IMR-90 (cell line): Measurements from ENCODE around the gene FGFRL1. TPM values are rescaled to one million over a fixed set of nuclear protein-coding genes. Genes with fewer than 3 reads are reported as not detected.

Source experiments
- ATAC-seq: fragments of 200-7000 bp; cut with Tn5 transposase; 2 replicates; pipeline ENCODE4 v1.9.1; 2020; ENCODE audit warnings: low read depth, mild to moderate bottlenecking, moderate library complexity
- BruUV-seq: library from RNA; stranded (reverse); fragments of 400-500 nt; replicated peaks from 2 replicates; lab custom pipeline; 2021; lab: Mats Ljungman, UMichigan
- CTCF ChIA-PET: fragments of 300-600 bp; formaldehyde crosslinking; extraction: SDS; loops from one replicate; lab custom pipeline; 2021; ENCODE audit warnings: antibody characterized with exemption; lab: Yijun Ruan, JAX
- POLR2A ChIA-PET: fragments of 300-600 bp; sonication (Branson Sonifier 250); formaldehyde crosslinking; loops from one replicate; lab custom pipeline; 2022; ENCODE audit warnings: antibody characterized with exemption; ENCODE audit not compliant: unreplicated experiment; lab: Charles Lee
- DNase-seq: peaks from one replicate; pipeline ENCODE4 v3.0.0; 2013
- H2AFZ ChIP-seq: replicated peaks from 2 replicates; pipeline ENCODE3; 2013; ENCODE audit warnings: low read length, mild to moderate bottlenecking; ENCODE audit not compliant: poor library complexity
- H2AK5ac ChIP-seq: 2 replicates; pipeline ENCODE4 v1.6.1; 2013; ENCODE audit warnings: low read depth, low read length, inconsistent platforms
- H2AK9ac ChIP-seq: replicated peaks from 2 replicates; pipeline ENCODE3; 2013; ENCODE audit warnings: mild to moderate bottlenecking, low read depth, low read length, moderate library complexity; ENCODE audit not compliant: poor library complexity
- H2BK120ac ChIP-seq: 2 replicates; pipeline ENCODE4 v1.6.1; 2013; ENCODE audit warnings: low read depth, low read length, inconsistent platforms
- H2BK15ac ChIP-seq: 3 replicates; pipeline ENCODE4 v1.6.1; 2013; ENCODE audit warnings: low read depth, low read length, inconsistent platforms
- H2BK20ac ChIP-seq: 2 replicates; pipeline ENCODE4 v1.6.1; 2013; ENCODE audit warnings: low read depth, mild to moderate bottlenecking, inconsistent platforms, low read length, moderate library complexity
- H2BK5ac ChIP-seq: 2 replicates; pipeline ENCODE4 v1.6.1; 2013; ENCODE audit warnings: mild to moderate bottlenecking, low read depth, low read length, inconsistent platforms; ENCODE audit not compliant: poor library complexity, severe bottlenecking
- H3K14ac ChIP-seq: replicated peaks from 2 replicates; pipeline ENCODE4 v1.6.1; 2013; ENCODE audit warnings: low read depth, low read length, inconsistent platforms
- H3K18ac ChIP-seq: 2 replicates; pipeline ENCODE4 v1.6.1; 2013; ENCODE audit warnings: low read depth, low read length, control low read depth
- H3K23ac ChIP-seq: 2 replicates; pipeline ENCODE4 v1.6.1; 2013; ENCODE audit warnings: low read depth, low read length, inconsistent platforms
- H3K27ac ChIP-seq: 2 replicates; pipeline ENCODE4 v1.5.1; 2013; ENCODE audit warnings: mild to moderate bottlenecking, control low read depth, low read length; ENCODE audit not compliant: insufficient read depth
- H3K27me3 ChIP-seq: 2 replicates; pipeline ENCODE4 v1.6.1; 2013; ENCODE audit warnings: low read length; ENCODE audit not compliant: control insufficient read depth, insufficient read depth
- H3K36me3 ChIP-seq: 2 replicates; pipeline ENCODE4 v1.6.1; 2013; ENCODE audit warnings: low read length, mixed read lengths; ENCODE audit not compliant: control insufficient read depth, insufficient read depth
- H3K4ac ChIP-seq: 2 replicates; pipeline ENCODE4 v1.6.1; 2013; ENCODE audit warnings: low read depth, low read length, inconsistent platforms
- H3K4me1 ChIP-seq: 2 replicates; pipeline ENCODE4 v1.6.1; 2013; ENCODE audit warnings: low read length, mixed read lengths; ENCODE audit not compliant: control insufficient read depth, insufficient read depth
- H3K4me2 ChIP-seq: 2 replicates; pipeline ENCODE4 v1.6.1; 2013; ENCODE audit warnings: low read depth, mild to moderate bottlenecking, control low read depth, low read length, moderate library complexity
- H3K4me3 ChIP-seq: 2 replicates; pipeline ENCODE4 v1.5.1; 2013; ENCODE audit warnings: low read depth, mild to moderate bottlenecking, control low read depth, low read length, moderate library complexity; ENCODE audit not compliant: insufficient read depth
- H3K56ac ChIP-seq: 2 replicates; pipeline ENCODE4 v1.6.1; 2013; ENCODE audit warnings: low read length, inconsistent platforms; ENCODE audit not compliant: insufficient read depth; ENCODE audit errors: extremely low read depth
- H3K79me1 ChIP-seq, 2 experiments: 2 replicates each; pipeline ENCODE4 v1.6.1; 2013; ENCODE audit warnings: low read length in 2 of 2, inconsistent platforms in 1 of 2, low read depth in 1 of 2
- H3K9ac ChIP-seq: 2 replicates; pipeline ENCODE4 v1.6.1; 2013; ENCODE audit warnings: low read depth, low read length, control low read depth
- H3K9me1 ChIP-seq: 2 replicates; pipeline ENCODE4 v1.6.1; 2013; ENCODE audit warnings: low read length, inconsistent platforms; ENCODE audit not compliant: insufficient read depth
- H3K9me3 ChIP-seq: 2 replicates; pipeline ENCODE4 v1.6.1; 2013; ENCODE audit warnings: low read length; ENCODE audit not compliant: control insufficient read depth, insufficient read depth
- H4K20me1 ChIP-seq: 2 replicates; pipeline ENCODE4 v1.6.1; 2013; ENCODE audit warnings: low read length, inconsistent platforms; ENCODE audit not compliant: insufficient read depth
- H4K5ac ChIP-seq: 2 replicates; pipeline ENCODE4 v1.6.1; 2013; ENCODE audit warnings: mild to moderate bottlenecking, low read depth, low read length, control low read depth
- H4K8ac ChIP-seq, 2 experiments: 2 replicates each; pipeline ENCODE4 v1.6.1; 2013; ENCODE audit warnings: low read depth in 2 of 2, low read length in 2 of 2, control low read depth in 1 of 2, inconsistent platforms in 1 of 2
- H4K91ac ChIP-seq: 2 replicates; pipeline ENCODE4 v1.6.1; 2013; ENCODE audit warnings: low read depth, low read length, inconsistent platforms; ENCODE audit not compliant: insufficient read depth
- CEBPB ChIP-seq: IDR thresholded peaks from 2 replicates; pipeline ENCODE4 v1.6.1; 2012; ENCODE audit warnings: low read depth, low read length, improper control_type of control experiment
- CTCF ChIP-seq: conservative IDR thresholded peaks from 2 replicates; pipeline ENCODE4 v1.5.1; 2012; ENCODE audit warnings: mild to moderate bottlenecking, low read depth, low read length, improper control_type of control experiment
- ELK1 ChIP-seq: fragments of 150-350 bp; IDR thresholded peaks from 2 replicates; pipeline ENCODE4 v1.6.1; 2016; ENCODE audit warnings: low read depth, mild to moderate bottlenecking, low read length, moderate library complexity, borderline replicate concordance
- MAFK ChIP-seq: IDR thresholded peaks from 2 replicates; pipeline ENCODE4 v1.6.1; 2012; ENCODE audit warnings: low read depth, low read length, improper control_type of control experiment
- RAD21 ChIP-seq: IDR thresholded peaks from 2 replicates; pipeline ENCODE4 v1.6.1; 2012; ENCODE audit warnings: low read length, improper control_type of control experiment
- RCOR1 ChIP-seq: IDR thresholded peaks from 2 replicates; pipeline ENCODE4 v1.6.1; 2012; ENCODE audit warnings: mild to moderate bottlenecking, low read length, improper control_type of control experiment; ENCODE audit not compliant: insufficient replicate concordance
- USF2 ChIP-seq: fragments of 150-350 bp; IDR thresholded peaks from 2 replicates; pipeline ENCODE4 v1.6.1; 2017; ENCODE audit warnings: mild to moderate bottlenecking, antibody characterized with exemption, low read length, low read depth
- whole genome bisulfite sequencing, 2 experiments: methylation state at CpG; one replicate each; pipeline versions ENCODE4 v1.1.5 to v1.1.7; 2013; ENCODE audit warnings: missing lambda C conversion rate in 2 of 2; ENCODE audit not compliant: insufficient read length in 1 of 2; ENCODE audit errors: extremely low coverage in 2 of 2; 5-methylcytosine and 5-hydroxymethylcytosine counted together
- dilution Hi-C: fragments of 300-500 bp; cut with HindIII; formaldehyde crosslinking; loops from one replicate; pipeline ENCODE4 v1.14.3; 2018; ENCODE audit warnings: low sequenced_read_pairs; ENCODE audit not compliant: unreplicated experiment
- in situ Hi-C: fragments of 300-500 bp; cut with MboI; formaldehyde crosslinking; loops from 3 replicates; pipeline ENCODE4 v1.14.3; 2019; ENCODE audit warnings: low sequenced_read_pairs, inconsistent platforms, mixed read lengths
- intact Hi-C: fragments of 100-400 bp; cut with micrococcal nuclease; formaldehyde crosslinking; loops from 2 replicates; pipeline ENCODE4 v1.10.0; 2022
- polyA plus RNA-seq, 3 experiments: library from polyadenylated mRNA; depleted of rRNA; stranded (reverse); fragments of >200 nt; gene quantifications; 2 replicates each; pipeline ENCODE4 v1.2.3, GENCODE V29; 2012; ENCODE audit warnings: low replicate concordance in 1 of 3
- total RNA-seq: library from RNA; depleted of rRNA; stranded (reverse); fragments of >200 nt; gene quantifications from 2 replicates; pipeline ENCODE4 v1.2.3, GENCODE V29; 2012

FGFRL1 gene
- total and polyA plus RNA-seq, 2 of the 4 experiments (the other 2 are of a cell fraction): 49.3 to 78.8 TPM

- ATAC-seq (no peak), DNase-seq (no peak)
- H3K56ac ChIP-seq: no peak overlapping the region
- no peak overlapping the region for H3K27ac ChIP-seq
- dilution Hi-C loops: no loop called here
- BruUV-seq: no TSS peak
- H2BK15ac ChIP-seq: no peak overlapping the region
- H2AK9ac ChIP-seq: no peak overlapping the region
- POLR2A ChIA-PET: no interaction called here
- no CpG with 5 or more reads among the region's 12 CpGs for WGBS, 2 experiments
- no peak overlapping the region for H3K4me3 ChIP-seq
- H3K9me1 ChIP-seq: peaks cover 15% of the 10 kb centered on the region
- H4K8ac ChIP-seq: no peak overlapping the region
- H3K36me3 ChIP-seq: peaks cover 11% of the 10 kb centered on the region
- no peak overlapping the region for H3K14ac ChIP-seq
- no peak overlapping the region for H2BK5ac ChIP-seq
- no peak overlapping the region for H3K4ac ChIP-seq
- no peak overlapping the region for H4K91ac ChIP-seq
- in situ Hi-C loops: no loop called here
- no peaks in the 10 kb centered on the region for H3K79me1 ChIP-seq
- CTCF ChIA-PET: no interaction called here
- no peaks in the 10 kb centered on the region for H3K9me3 ChIP-seq
- H3K4me1 ChIP-seq: peaks cover 13% of the 10 kb centered on the region
- no peak overlapping the region for H3K9ac ChIP-seq
- TF ChIP-seq USF2: no peak
- TF ChIP-seq CTCF: no peak
- TF ChIP-seq RAD21: no peak
- no peak for TF ChIP-seq RCOR1
- no peak for TF ChIP-seq CEBPB
- TF ChIP-seq ELK1: no peak
- no peak for TF ChIP-seq MAFK
- H4K20me1 ChIP-seq: peaks cover 9% of the 10 kb centered on the region; the same call in 1 of the 2 replicates
- no peak overlapping the region for H3K4me2 ChIP-seq
- no peak overlapping the region for H3K23ac ChIP-seq
- H2BK120ac ChIP-seq: no peak overlapping the region
- no peak overlapping the region for H4K5ac ChIP-seq
- H2AK5ac ChIP-seq: no peak overlapping the region; the same call in 1 of the 2 replicates
- intact Hi-C loops: no loop called here
- H2BK20ac ChIP-seq: no peak overlapping the region
- no peak overlapping the region for H2AFZ ChIP-seq
- H3K27me3 ChIP-seq: no peaks in the 10 kb centered on the region
- no peak overlapping the region for H3K18ac ChIP-seq
These were observed 18.6 kb downstream of the FGFRL1 start for GRCh38 chr4:1030031-1030430.
